KOPT-K1 (cell line): Measurements from ENCODE around the gene CD274.
"Not testable (repeated sequence)": the region's sequence is repeated elsewhere in the genome, so short reads cannot be mapped to it uniquely, and the experiment has no call there.

Source experiments
- H3K27ac ChIP-seq: fragments of 200-600 bp; sonication (generic); 2 replicates; pipeline ENCODE4 v1.5.1; 2016; ENCODE audit warnings: antibody characterized with exemption, mild to moderate bottlenecking, low read depth, low read length; ENCODE audit not compliant: poor library complexity, severe bottlenecking
- H3K36me3 ChIP-seq: fragments of 200-600 bp; sonication (generic); 2 replicates; pipeline ENCODE4 v1.5.1; 2017; ENCODE audit warnings: antibody characterized with exemption, mild to moderate bottlenecking, low read length, moderate library complexity; ENCODE audit not compliant: insufficient read depth
- H3K9me3 ChIP-seq: fragments of 200-600 bp; sonication (generic); 2 replicates; pipeline ENCODE4 v1.5.1; 2017; ENCODE audit warnings: antibody characterized with exemption, low read length, mild to moderate bottlenecking; ENCODE audit not compliant: insufficient read depth, poor library complexity, severe bottlenecking

Gene CD274

DNA sequence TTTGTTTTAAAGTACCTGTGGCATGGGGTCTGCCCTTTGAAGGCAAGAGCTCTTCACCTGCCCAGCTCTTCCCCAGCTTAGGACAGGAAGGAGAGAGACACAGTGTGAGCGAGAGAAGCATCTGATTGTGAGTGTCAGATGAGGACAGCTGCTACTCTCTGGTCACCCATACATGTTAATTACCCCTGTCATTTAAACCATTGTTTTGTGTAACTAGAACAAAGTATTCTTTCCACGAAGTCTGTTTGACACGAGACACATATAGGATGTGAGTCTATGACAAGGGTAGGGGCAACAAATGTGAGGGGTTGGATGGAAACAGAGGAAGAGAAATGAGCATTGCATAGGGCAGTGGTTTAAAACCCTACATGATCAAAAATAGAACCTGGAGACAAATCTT, 3.0 kb upstream of the CD274 start:
- no peaks in the 10 kb centered on the region for H3K9me3 ChIP-seq
- no peak overlapping the region for H3K27ac ChIP-seq
- no peaks in the 10 kb centered on the region for H3K36me3 ChIP-seq

DNA sequence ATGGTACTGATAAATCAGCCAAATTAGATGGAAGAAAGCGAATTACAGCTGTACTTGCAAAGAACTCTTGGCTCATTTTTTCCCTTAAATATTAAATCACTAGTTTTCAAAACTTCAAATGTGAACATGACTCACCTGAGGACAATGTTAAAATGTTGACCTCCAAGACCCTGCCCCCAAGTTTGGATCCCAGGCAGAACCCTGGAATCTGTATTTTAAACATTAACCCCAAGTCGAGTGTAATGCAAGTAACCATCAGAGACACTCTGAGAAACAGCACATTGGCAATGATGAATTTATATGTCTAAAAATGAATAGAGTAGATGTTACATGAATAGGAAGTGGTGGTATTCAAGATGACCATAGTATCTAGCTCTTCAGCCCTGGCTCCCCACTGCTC, 2.3 kb upstream of the CD274 start:
- no peaks in the 10 kb centered on the region for H3K36me3 ChIP-seq
- H3K9me3 ChIP-seq, result no peaks in the 10 kb centered on the region
- no peak overlapping the region for H3K27ac ChIP-seq

DNA sequence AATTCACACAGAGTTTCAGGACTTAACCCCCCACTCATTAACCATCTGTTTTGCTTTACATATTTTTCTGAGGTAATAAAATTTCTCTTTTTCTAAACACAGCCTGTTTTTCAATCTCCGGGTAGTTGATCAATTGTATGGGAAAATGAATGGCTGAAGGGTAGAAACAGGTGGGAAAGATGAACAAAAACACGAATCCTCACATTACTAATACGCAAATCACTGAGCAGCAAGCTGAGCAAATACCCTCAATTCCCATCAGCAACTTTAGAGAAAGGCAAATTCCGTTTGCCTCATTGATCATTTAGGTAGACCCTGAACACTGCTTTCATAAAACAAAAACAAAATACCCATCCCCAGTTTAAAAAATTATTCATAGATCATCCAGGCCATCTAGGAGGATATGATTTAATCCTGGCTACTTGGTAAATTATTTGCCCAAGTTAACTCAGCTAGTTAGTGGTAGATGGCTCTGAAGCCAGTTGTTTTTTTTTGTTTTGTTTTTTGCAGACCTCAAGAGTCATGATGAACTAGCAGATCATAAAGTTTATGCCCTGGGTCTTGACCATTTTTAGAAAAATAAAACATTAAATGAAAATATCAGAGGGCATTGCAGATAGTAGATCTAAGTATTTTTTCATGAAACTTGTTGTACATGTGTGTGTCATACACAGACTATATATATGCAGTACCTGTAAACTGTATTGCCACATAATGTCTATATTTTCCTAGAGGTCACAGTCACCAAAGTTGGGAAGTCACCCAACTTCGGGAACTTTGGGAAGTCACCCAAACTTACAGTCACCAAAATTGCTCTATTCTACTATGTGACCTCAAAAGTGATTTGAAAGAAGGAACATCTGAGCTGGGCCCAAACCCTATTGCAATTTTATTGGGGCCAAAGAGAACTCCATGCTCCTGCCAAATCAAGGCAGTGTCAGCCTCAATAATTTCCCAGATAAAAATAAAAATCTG, 1.6 kb upstream of the CD274 start:
- Histone ChIP-seq H3K9me3 (no peaks in the 10 kb centered on the region), H3K36me3 (no peaks in the 10 kb centered on the region), H3K27ac (no peak overlapping the region)

DNA sequence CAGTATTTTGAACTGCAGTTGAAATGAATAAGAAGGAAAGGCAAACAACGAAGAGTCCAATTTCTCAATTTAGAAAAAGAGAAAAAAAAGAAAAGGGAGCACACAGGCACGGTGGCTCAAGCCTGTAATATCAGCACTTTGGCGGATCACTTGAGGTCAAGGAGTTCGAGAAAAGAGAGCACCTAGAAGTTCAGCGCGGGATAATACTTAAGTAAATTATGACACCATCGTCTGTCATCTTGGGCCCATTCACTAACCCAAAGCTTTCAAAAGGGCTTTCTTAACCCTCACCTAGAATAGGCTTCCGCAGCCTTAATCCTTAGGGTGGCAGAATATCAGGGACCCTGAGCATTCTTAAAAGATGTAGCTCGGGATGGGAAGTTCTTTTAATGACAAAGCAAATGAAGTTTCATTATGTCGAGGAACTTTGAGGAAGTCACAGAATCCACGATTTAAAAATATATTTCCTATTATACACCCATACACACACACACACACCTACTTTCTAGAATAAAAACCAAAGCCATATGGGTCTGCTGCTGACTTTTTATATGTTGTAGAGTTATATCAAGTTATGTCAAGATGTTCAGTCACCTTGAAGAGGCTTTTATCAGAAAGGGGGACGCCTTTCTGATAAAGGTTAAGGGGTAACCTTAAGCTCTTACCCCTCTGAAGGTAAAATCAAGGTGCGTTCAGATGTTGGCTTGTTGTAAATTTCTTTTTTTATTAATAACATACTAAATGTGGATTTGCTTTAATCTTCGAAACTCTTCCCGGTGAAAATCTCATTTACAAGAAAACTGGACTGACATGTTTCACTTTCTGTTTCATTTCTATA, 602 bp upstream of the CD274 start:
- Histone ChIP-seq H3K36me3 (no peaks in the 10 kb centered on the region), H3K9me3 (no peaks in the 10 kb centered on the region), H3K27ac (peak overlapping the region; percentile 54)

DNA sequence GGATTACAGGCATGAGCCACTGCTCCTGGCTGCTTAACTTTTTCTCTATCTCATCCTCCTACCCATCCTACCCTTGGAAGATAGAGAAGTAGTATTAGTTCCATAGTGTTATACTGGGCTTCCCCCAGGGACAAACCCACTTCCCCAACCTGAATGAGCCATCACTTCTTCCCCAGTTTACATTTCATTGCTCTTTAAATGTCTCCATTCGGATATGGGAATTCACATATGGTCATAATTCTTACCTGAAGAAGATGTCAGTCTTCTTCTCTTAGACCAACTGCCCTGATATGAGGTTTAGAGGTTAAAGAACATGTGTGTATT, 1.9 kb downstream of the CD274 start:
- Histone ChIP-seq H3K27ac (no peak overlapping the region), H3K9me3 (no peaks in the 10 kb centered on the region), H3K36me3 (no peaks in the 10 kb centered on the region)

DNA sequence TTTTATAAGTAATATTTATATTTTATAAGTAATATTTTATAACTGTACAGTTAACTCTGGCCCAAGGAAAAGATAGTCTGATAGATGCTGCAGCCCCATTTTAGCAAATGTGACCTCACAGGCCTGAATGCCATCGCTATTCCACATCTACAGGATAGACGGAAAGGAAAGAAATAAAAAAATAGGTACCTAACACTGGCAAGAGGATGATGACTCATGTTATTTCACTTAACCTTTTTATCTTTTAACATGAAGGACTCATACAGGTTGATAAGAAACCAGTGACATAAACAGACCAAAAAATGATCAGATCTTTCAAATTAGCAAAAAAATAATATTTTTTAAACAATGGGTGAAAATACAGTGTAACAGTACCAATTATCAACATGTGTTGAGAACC, 2.7 kb downstream of the CD274 start:
- Histone ChIP-seq H3K36me3 (no peaks in the 10 kb centered on the region), H3K27ac (no peak overlapping the region), H3K9me3 (no peaks in the 10 kb centered on the region)

DNA sequence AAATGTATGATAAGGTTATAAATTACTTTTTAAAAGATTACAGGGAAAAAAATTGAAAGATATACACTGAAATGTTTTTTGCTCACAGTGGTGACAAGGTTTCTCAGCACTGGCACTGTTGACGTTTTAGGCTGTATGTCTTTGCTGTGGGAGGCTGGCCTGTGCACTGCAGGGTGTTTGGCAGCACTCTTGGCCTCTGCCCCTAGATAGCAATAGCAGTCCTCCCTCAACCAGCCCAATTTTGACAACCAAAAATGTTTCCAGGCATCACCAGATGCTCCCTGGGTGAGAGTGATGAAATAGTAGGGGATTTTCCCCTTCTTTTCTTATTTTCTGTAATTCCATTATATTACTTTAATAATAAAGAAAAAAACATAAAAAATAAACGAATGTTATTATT, 3.3 kb downstream of the CD274 start:
- H3K27ac ChIP-seq, result no peak overlapping the region

DNA sequence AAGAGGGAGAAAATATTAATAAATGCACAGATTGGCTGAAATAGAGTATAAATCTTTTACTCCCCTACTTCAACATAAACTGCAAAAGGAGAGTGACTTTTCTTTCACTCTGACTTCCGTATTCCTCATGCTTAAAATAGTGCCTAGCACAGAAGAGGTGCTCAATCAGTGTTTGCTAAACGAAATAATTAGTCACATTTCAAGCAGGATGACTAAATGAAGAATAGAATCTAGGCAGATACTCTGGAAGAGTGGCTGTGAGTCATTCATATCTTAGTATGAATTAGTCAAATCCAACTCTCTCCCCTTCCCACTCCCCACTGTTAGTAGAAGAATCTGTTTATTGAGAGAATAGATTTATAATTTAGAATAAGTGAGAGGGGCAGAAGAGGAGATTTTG, 4.8 kb downstream of the CD274 start:
- H3K9me3 ChIP-seq, result no peaks in the 10 kb centered on the region
- H3K27ac ChIP-seq, result no peak overlapping the region
- H3K36me3 ChIP-seq, result no peaks in the 10 kb centered on the region

More for the DNA sequence above, 3.3 kb downstream of the CD274 start:
- Histone ChIP-seq H3K36me3 (no peaks in the 10 kb centered on the region), H3K9me3 (no peaks in the 10 kb centered on the region)

DNA sequence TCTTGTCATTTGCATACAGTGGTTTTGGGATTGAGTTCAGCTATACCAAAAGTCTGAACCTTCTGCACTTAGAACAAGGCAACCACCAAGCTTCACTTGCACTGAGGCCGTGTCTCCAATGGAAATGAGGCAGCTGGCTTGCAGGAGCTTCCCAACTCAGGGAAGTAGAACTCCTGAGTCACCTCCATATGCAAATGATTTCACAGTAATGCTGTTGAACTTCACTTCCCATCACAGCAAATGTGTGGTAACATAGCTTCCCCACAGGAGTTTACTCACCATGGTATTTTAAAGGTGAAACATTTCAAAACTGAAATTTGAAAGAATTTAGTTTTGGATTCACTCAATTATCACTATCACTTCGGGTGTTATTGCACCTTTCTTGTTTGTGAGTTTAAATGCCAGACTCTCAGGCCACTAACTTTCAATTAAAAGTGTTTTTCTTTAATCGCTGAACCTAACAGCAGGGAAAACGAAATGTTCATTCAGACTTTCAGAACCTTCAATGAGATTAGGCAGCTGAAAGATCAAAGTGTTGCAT, 9.0 kb downstream of the CD274 start:
- Histone ChIP-seq H3K27ac (no peak overlapping the region), H3K9me3 (no peaks in the 10 kb centered on the region), H3K36me3 (no peaks in the 10 kb centered on the region)

DNA sequence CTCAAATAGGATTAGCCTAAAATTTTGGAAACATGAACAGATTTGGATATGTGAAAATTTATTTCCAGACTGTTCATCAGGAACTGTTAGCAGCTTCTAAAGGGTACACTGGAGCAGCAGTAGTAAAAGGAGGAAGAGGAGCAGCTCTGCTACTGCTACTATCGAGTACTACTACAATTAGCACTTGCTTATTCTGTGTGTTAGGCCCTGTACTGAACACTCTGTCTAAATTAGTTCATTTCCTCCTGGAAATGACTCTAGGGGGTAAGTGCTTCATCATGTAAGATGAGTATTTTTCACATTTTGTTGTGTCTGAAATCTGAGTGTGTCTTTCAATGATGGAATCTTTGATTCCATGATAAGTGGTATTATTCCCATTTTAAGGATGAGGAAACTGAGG, 9.8 kb downstream of the CD274 start:
- H3K9me3 ChIP-seq, result no peaks in the 10 kb centered on the region
- H3K27ac ChIP-seq, result no peak overlapping the region
- H3K36me3 ChIP-seq, result no peaks in the 10 kb centered on the region

DNA sequence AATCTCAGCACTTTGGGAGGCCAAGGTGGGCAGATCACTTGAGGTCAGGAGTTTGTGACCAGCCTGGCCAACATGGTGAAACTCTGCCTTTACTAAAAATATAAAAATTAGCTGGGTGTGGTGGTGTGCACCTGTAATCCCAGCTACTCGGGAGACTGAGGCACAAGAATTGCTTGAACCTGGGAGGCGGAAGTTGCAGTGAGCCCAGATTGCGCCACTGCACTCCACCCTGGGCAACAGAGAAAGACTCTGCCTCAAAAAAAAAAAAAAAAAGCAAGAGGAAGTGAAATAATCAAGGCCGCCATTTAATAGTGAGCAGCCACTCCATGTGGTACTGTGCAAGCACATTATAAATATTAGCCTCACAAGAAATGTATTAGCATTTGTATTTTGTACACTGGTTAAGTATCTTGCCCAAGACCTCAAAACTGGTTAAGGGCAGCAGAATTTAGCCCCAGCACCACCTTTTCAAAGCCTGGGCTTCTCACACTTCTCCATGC, 14.5 kb downstream of the CD274 start:
- H3K36me3 ChIP-seq, H3K27ac ChIP-seq, H3K9me3 ChIP-seq: not testable (repeated sequence)

DNA sequence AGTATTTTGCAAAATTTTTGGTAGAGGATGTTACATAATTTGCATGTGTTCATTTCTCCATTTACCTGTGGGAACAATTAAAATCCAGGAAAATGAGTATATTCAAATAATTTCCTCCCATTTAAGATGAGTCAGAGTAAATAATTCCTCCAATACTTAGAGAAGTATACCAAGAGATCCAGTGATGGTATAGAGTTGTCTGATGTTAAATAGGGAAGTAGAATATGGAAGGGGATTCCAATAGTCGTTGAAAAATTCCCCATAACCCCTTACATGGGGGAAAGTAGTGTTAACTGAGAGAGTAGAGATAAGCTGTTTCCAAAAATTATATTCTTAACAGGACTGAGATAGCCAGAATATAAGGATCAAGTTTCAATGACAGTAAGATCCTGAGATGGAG, 15.7 kb downstream of the CD274 start:
- no peaks in the 10 kb centered on the region for H3K9me3 ChIP-seq
- no peaks in the 10 kb centered on the region for H3K36me3 ChIP-seq
- H3K27ac ChIP-seq, result no peak overlapping the region

DNA sequence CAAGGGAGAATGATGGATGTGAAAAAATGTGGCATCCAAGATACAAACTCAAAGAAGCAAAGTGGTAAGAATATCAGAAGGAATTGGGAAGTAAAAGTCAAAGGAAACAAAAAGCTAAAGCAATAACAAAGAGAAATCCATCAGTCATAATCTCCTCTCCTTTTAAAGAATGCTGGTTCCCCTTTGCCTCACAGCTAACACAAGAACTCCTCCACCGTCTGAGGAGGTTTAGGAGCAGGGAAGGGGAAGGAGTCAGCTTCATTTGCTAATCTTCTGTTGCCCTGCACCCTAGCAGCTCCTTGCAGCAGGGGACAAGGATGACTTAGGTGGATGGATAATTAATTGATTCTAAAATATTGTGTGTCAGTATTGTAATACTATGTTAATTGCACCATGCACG, 16.4 kb downstream of the CD274 start:
- Histone ChIP-seq H3K9me3 (no peaks in the 10 kb centered on the region), H3K36me3 (no peaks in the 10 kb centered on the region), H3K27ac (no peak overlapping the region)

DNA sequence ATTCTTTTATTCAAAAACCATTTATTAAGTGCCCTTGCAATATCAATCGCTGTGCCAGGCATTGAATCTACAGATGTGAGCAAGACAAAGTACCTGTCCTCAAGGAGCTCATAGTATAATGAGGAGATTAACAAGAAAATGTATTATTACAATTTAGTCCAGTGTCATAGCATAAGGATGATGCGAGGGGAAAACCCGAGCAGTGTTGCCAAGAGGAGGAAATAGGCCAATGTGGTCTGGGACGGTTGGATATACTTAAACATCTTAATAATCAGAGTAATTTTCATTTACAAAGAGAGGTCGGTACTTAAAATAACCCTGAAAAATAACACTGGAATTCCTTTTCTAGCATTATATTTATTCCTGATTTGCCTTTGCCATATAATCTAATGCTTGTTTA, 18.5 kb downstream of the CD274 start:
- Histone ChIP-seq H3K27ac (no peak overlapping the region), H3K36me3 (no peaks in the 10 kb centered on the region), H3K9me3 (no peaks in the 10 kb centered on the region)

DNA sequence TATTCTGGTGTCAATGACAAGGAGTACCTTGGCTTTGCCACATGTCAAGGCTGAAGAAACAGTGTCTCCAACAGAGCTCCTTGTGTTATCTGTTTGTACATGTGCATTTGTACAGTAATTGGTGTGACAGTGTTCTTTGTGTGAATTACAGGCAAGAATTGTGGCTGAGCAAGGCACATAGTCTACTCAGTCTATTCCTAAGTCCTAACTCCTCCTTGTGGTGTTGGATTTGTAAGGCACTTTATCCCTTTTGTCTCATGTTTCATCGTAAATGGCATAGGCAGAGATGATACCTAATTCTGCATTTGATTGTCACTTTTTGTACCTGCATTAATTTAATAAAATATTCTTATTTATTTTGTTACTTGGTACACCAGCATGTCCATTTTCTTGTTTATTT, 19.8 kb downstream of the CD274 start:
- H3K9me3 ChIP-seq, result no peaks in the 10 kb centered on the region
- no peak overlapping the region for H3K27ac ChIP-seq
- H3K36me3 ChIP-seq, result no peaks in the 10 kb centered on the region
